GM21528 (cell line): ENCODE measurements around the gene P2RX3.
"Not testable (repeated sequence)": the region's sequence is repeated elsewhere in the genome, so short reads cannot be mapped to it uniquely, and the experiment has no call there.

Experiments used
- ATAC-seq: cut with Tn5 transposase; IDR thresholded peaks from one replicate; pipeline ENCODE4 v1.9.1; 2021; ENCODE audit warnings: mild to moderate bottlenecking, moderate library complexity; ENCODE audit not compliant: unreplicated experiment, low FRiP score

P2RX3 gene

GRCh38 chr11:57394203-57394965 lies 56.2 kb downstream of the P2RX3 start:
- ATAC-seq: no peak

GRCh38 chr11:57395905-57396623 lies 57.9 kb downstream of the P2RX3 start:
- ATAC-seq: no peak

- no peak for ATAC-seq
Observed at GRCh38 chr11:57396744-57397143, 58.6 kb downstream of the P2RX3 start.

GRCh38 chr11:57397394-57397990 lies 59.3 kb downstream of the P2RX3 start:
- no peak for ATAC-seq

- ATAC-seq: no peak
Observed at GRCh38 chr11:57399221-57399620, 61.1 kb downstream of the P2RX3 start.

GRCh38 chr11:57399972-57400578 lies 61.9 kb downstream of the P2RX3 start:
- ATAC-seq: no peak

- ATAC-seq: no peak
Observed at GRCh38 chr11:57402188-57403002, 64.2 kb downstream of the P2RX3 start.

GRCh38 chr11:57403003-57403801 lies 65.0 kb downstream of the P2RX3 start:
- not testable (repeated sequence) for ATAC-seq

GRCh38 chr11:57403802-57404147 lies 65.6 kb downstream of the P2RX3 start:
- ATAC-seq: no peak

GRCh38 chr11:57405271-57405860 lies 67.2 kb downstream of the P2RX3 start:
- ATAC-seq: no peak

GRCh38 chr11:57406337-57406904 lies 68.3 kb downstream of the P2RX3 start:
- peak; percentile 85 for ATAC-seq

GRCh38 chr11:57407010-57407920 lies 69.1 kb downstream of the P2RX3 start:
- no peak for ATAC-seq

GRCh38 chr11:57407941-57408475 lies 69.9 kb downstream of the P2RX3 start:
- ATAC-seq: no peak

- no peak for ATAC-seq
Observed at GRCh38 chr11:57408771-57409170, 70.6 kb downstream of the P2RX3 start.

GRCh38 chr11:57409321-57410100 lies 71.4 kb downstream of the P2RX3 start:
- no peak for ATAC-seq

GRCh38 chr11:57410287-57410686 lies 72.1 kb downstream of the P2RX3 start:
- ATAC-seq: no peak

- ATAC-seq: no peak
Observed at GRCh38 chr11:57413681-57414080, 75.5 kb downstream of the P2RX3 start.
